Measurements from ENCODE around the gene LRRC8C.

DNA sequence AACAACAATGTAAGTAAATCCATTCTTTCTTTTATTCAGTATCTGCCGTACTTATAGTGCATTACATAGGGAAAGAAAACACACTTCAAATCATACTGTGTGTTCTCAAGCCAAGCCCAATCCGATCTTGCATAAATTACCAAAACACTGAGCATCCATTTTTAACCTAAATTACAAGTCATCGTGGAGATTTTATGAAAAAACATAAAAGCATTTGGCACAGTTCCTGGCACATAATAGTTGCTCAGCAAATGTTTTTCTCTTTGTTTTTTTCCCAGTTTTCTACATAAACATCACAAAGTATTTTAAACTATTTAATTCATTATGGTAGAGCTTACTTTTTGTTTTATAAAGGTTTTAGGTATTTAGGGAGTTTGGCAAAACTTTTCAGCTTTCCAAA is 48.1 kb upstream of the LRRC8C start:
- TF ChIP-seq, protein P1, sequence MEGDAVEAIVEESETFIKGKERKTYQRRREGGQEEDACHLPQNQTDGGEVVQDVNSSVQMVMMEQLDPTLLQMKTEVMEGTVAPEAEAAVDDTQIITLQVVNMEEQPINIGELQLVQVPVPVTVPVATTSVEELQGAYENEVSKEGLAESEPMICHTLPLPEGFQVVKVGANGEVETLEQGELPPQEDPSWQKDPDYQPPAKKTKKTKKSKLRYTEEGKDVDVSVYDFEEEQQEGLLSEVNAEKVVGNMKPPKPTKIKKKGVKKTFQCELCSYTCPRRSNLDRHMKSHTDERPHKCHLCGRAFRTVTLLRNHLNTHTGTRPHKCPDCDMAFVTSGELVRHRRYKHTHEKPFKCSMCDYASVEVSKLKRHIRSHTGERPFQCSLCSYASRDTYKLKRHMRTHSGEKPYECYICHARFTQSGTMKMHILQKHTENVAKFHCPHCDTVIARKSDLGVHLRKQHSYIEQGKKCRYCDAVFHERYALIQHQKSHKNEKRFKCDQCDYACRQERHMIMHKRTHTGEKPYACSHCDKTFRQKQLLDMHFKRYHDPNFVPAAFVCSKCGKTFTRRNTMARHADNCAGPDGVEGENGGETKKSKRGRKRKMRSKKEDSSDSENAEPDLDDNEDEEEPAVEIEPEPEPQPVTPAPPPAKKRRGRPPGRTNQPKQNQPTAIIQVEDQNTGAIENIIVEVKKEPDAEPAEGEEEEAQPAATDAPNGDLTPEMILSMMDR (IDR thresholded peaks at IDR 0.05 in 2 of 3, conservative IDR thresholded peaks at IDR 0.05 in 1 of 3; ENCODE audit: control insufficient read depth in 2 of 3, extremely low read depth in 1 of 3, insufficient read depth in 1 of 3, low read depth in 3 of 3, low read length in 3 of 3), result no peak
- TF ChIP-seq, protein P2, sequence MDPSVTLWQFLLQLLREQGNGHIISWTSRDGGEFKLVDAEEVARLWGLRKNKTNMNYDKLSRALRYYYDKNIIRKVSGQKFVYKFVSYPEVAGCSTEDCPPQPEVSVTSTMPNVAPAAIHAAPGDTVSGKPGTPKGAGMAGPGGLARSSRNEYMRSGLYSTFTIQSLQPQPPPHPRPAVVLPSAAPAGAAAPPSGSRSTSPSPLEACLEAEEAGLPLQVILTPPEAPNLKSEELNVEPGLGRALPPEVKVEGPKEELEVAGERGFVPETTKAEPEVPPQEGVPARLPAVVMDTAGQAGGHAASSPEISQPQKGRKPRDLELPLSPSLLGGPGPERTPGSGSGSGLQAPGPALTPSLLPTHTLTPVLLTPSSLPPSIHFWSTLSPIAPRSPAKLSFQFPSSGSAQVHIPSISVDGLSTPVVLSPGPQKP (IDR thresholded peaks at IDR 0.05; ENCODE audit: low read depth, low read length), result no peak
- TF ChIP-seq POLR2A (IDR thresholded peaks at IDR 0.05; ENCODE audit: low read depth, low read length) (no peak), RFX5 (IDR thresholded peaks at IDR 0.05; ENCODE audit: low read depth, low read length) (no peak), JUND (IDR thresholded peaks at IDR 0.05; ENCODE audit: low read depth, low read length) (no peak), DPF2 (IDR thresholded peaks at IDR 0.05) (no peak), EZH2 (IDR thresholded peaks at IDR 0.05; ENCODE audit: borderline replicate concordance, control insufficient read depth, low read depth, low read length) (no peak), NFXL1 (IDR thresholded peaks at IDR 0.05; ENCODE audit: borderline replicate concordance) (no peak), SP1 (IDR thresholded peaks at IDR 0.05; ENCODE audit: low read depth, low read length) (no peak), RBBP5 (conservative IDR thresholded peaks at IDR 0.05) (no peak), SMAD1 (IDR thresholded peaks at IDR 0.05; ENCODE audit: low read depth, partially characterized antibody) (no peak), EP300 (IDR thresholded peaks at IDR 0.05; ENCODE audit: borderline replicate concordance in 1 of 2, control insufficient read depth in 1 of 2, low read depth in 2 of 2, low read length in 2 of 2) (no peak)
- TF ChIP-seq, protein P3, sequence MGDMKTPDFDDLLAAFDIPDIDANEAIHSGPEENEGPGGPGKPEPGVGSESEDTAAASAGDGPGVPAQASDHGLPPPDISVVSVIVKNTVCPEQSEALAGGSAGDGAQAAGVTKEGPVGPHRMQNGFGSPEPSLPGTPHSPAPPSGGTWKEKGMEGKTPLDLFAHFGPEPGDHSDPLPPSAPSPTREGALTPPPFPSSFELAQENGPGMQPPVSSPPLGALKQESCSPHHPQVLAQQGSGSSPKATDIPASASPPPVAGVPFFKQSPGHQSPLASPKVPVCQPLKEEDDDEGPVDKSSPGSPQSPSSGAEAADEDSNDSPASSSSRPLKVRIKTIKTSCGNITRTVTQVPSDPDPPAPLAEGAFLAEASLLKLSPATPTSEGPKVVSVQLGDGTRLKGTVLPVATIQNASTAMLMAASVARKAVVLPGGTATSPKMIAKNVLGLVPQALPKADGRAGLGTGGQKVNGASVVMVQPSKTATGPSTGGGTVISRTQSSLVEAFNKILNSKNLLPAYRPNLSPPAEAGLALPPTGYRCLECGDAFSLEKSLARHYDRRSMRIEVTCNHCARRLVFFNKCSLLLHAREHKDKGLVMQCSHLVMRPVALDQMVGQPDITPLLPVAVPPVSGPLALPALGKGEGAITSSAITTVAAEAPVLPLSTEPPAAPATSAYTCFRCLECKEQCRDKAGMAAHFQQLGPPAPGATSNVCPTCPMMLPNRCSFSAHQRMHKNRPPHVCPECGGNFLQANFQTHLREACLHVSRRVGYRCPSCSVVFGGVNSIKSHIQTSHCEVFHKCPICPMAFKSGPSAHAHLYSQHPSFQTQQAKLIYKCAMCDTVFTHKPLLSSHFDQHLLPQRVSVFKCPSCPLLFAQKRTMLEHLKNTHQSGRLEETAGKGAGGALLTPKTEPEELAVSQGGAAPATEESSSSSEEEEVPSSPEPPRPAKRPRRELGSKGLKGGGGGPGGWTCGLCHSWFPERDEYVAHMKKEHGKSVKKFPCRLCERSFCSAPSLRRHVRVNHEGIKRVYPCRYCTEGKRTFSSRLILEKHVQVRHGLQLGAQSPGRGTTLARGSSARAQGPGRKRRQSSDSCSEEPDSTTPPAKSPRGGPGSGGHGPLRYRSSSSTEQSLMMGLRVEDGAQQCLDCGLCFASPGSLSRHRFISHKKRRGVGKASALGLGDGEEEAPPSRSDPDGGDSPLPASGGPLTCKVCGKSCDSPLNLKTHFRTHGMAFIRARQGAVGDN (IDR thresholded peaks at IDR 0.05), result no peak
